H1 (cell line): ENCODE measurements around the gene CEP290. TPM values are rescaled to one million over a fixed set of nuclear protein-coding genes. Genes with fewer than 3 reads are reported as not detected.

Experiments used
- CTCF ChIA-PET: fragments of 300-600 bp; sonication (Branson Sonifier 250); formaldehyde crosslinking; loops from one replicate; lab custom pipeline; 2021; ENCODE audit not compliant: partially characterized antibody; lab: Charles Lee
- POLR2A ChIA-PET: fragments of 300-600 bp; sonication (Branson Sonifier 250); formaldehyde crosslinking; loops from one replicate; lab custom pipeline; 2021; ENCODE audit warnings: inconsistent platforms; ENCODE audit not compliant: partially characterized antibody; lab: Charles Lee
- DNase-seq, 2 experiments: peaks; one replicate each; pipeline versions ENCODE4 v3.0.0 to v3.0.0-alpha.2; 2010 to 2022; ENCODE audit warnings: low spot score in 2 of 2, low read depth in 1 of 2, mixed read lengths in 1 of 2
- FAIRE-seq: peaks from 2 replicates; lab custom pipeline; 2011; peaks lifted over from hg19 to GRCh38; lab: Jason Lieb, UNC
- H2AFZ ChIP-seq: 2 replicates; pipeline ENCODE4 v1.8.1; 2012; ENCODE audit warnings: low read length, inconsistent platforms
- H2AK5ac ChIP-seq: 2 replicates; pipeline ENCODE4 v1.6.1; 2013; ENCODE audit warnings: low read depth, low read length
- H2BK120ac ChIP-seq: replicated peaks from 2 replicates; pipeline ENCODE3; 2013; ENCODE audit warnings: low read depth, low read length, inconsistent platforms
- H2BK12ac ChIP-seq: 2 replicates; pipeline ENCODE4 v1.6.1; 2013; ENCODE audit warnings: low read depth, low read length
- H2BK15ac ChIP-seq: 2 replicates; pipeline ENCODE4 v1.6.1; 2013; ENCODE audit warnings: low read length
- H2BK20ac ChIP-seq: 2 replicates; pipeline ENCODE4 v1.6.1; 2013; ENCODE audit warnings: low read length
- H2BK5ac ChIP-seq: 2 replicates; pipeline ENCODE4 v1.6.1; 2013; ENCODE audit warnings: low read depth, low read length
- H3K14ac ChIP-seq: 2 replicates; pipeline ENCODE4 v1.6.1; 2013; ENCODE audit warnings: inconsistent platforms; ENCODE audit not compliant: insufficient read length
- H3K18ac ChIP-seq: 2 replicates; pipeline ENCODE4 v1.6.1; 2013; ENCODE audit warnings: low read length; ENCODE audit errors: extremely low read depth
- H3K23ac ChIP-seq: 2 replicates; pipeline ENCODE4 v1.6.1; 2013; ENCODE audit warnings: inconsistent platforms; ENCODE audit not compliant: insufficient read length
- H3K23me2 ChIP-seq: 2 replicates; pipeline ENCODE4 v1.6.1; 2013; ENCODE audit warnings: low read depth, low read length
- H3K27ac ChIP-seq: 2 replicates; pipeline ENCODE4 v1.6.1; 2011; ENCODE audit warnings: low read depth, low read length, inconsistent platforms
- H3K27me3 ChIP-seq, 4 experiments: replicated peaks in 1 of 4; 1 replicate in 1 of 4; 2 replicates in 3 of 4; pipeline versions ENCODE4 v1.6.1 to v1.8.1; 2011 to 2013; ENCODE audit warnings: low read length in 3 of 4, mild to moderate bottlenecking in 3 of 4, inconsistent platforms in 2 of 4, mixed read lengths in 2 of 4, moderate library complexity in 1 of 4; ENCODE audit not compliant: control insufficient read depth in 3 of 4, insufficient read depth in 3 of 4; ENCODE audit errors: extremely low read depth in 1 of 4
- H3K36me3 ChIP-seq, 4 experiments: 2 replicates each; pipeline versions ENCODE4 v1.6.1 to v1.8.1; 2011 to 2013; ENCODE audit warnings: mild to moderate bottlenecking in 4 of 4, low read length in 3 of 4, moderate library complexity in 2 of 4, control low read depth in 1 of 4, inconsistent platforms in 1 of 4; ENCODE audit not compliant: insufficient read depth in 4 of 4, control insufficient read depth in 2 of 4
- H3K4ac ChIP-seq: replicated peaks from 2 replicates; pipeline ENCODE3; 2013; ENCODE audit warnings: low read length, low read depth, mixed read lengths, inconsistent platforms; ENCODE audit not compliant: insufficient read length
- H3K4me1 ChIP-seq, 4 experiments: replicated peaks in 1 of 4; 1 replicate in 1 of 4; 2 replicates in 3 of 4; pipeline versions ENCODE4 v1.6.1 to v1.8.1; 2011 to 2013; ENCODE audit warnings: low read length in 3 of 4, inconsistent platforms in 2 of 4, mixed read lengths in 1 of 4; ENCODE audit not compliant: insufficient read depth in 4 of 4, control insufficient read depth in 3 of 4
- H3K4me2 ChIP-seq, 2 experiments: 2 replicates each; pipeline versions ENCODE4 v1.6.1 to v1.8.1; 2011 to 2013; ENCODE audit warnings: low read depth in 2 of 2, low read length in 2 of 2, control low read depth in 1 of 2, inconsistent platforms in 1 of 2, mild to moderate bottlenecking in 1 of 2; ENCODE audit not compliant: insufficient read depth in 1 of 2
- H3K4me3 ChIP-seq, 4 experiments: fragments of 200-600, 300-600 bp in 1 of 4; sonication (generic), shearing (Covaris generic), sonication (Bioruptor Twin) in 1 of 4; 2 replicates each; pipeline versions ENCODE4 v1.5.1 to v1.8.1; 2011 to 2016; ENCODE audit warnings: low read length in 4 of 4, low read depth in 3 of 4, control low read depth in 2 of 4, inconsistent platforms in 2 of 4, mild to moderate bottlenecking in 2 of 4, mixed read lengths in 1 of 4, moderate library complexity in 1 of 4; ENCODE audit not compliant: insufficient read depth in 2 of 4; ENCODE audit errors: extremely low read depth in 1 of 4
- H3K56ac ChIP-seq: replicated peaks from 2 replicates; pipeline ENCODE3; 2013; ENCODE audit warnings: low read depth, mild to moderate bottlenecking, mixed read lengths, low read length, inconsistent platforms; ENCODE audit not compliant: insufficient read length
- H3K79me1 ChIP-seq: 2 replicates; pipeline ENCODE4 v1.6.1; 2013; ENCODE audit warnings: low read depth, low read length, control low read depth
- H3K79me2 ChIP-seq, 2 experiments: 2 replicates each; pipeline versions ENCODE4 v1.6.1 to v1.8.1; 2012 to 2013; ENCODE audit warnings: low read length in 2 of 2, mild to moderate bottlenecking in 2 of 2, inconsistent platforms in 1 of 2; ENCODE audit not compliant: insufficient read depth in 2 of 2, control insufficient read depth in 1 of 2
- H3K9ac ChIP-seq, 4 experiments: replicated peaks in 1 of 4; 1 replicate in 1 of 4; 2 replicates in 3 of 4; pipeline versions ENCODE4 v1.6.1 to v1.8.1; 2011 to 2013; ENCODE audit warnings: low read depth in 3 of 4, low read length in 3 of 4, control low read depth in 2 of 4, mild to moderate bottlenecking in 2 of 4, moderate library complexity in 2 of 4, inconsistent platforms in 1 of 4; ENCODE audit errors: extremely low read depth in 1 of 4
- H3K9me3 ChIP-seq, 2 experiments: 2 replicates each; pipeline versions ENCODE4 v1.6.1 to v1.8.1; 2012 to 2013; ENCODE audit warnings: mild to moderate bottlenecking in 2 of 2, moderate library complexity in 2 of 2, control low read depth in 1 of 2, inconsistent platforms in 1 of 2, low read depth in 1 of 2, low read length in 1 of 2, mixed read lengths in 1 of 2; ENCODE audit not compliant: insufficient read depth in 2 of 2
- H4K20me1 ChIP-seq, 2 experiments: replicated peaks in 1 of 2; 2 replicates each; pipeline versions ENCODE3 to v1.8.1; 2011 to 2013; ENCODE audit warnings: inconsistent platforms in 2 of 2, low read length in 2 of 2, mild to moderate bottlenecking in 1 of 2; ENCODE audit not compliant: insufficient read depth in 2 of 2, control insufficient read depth in 1 of 2
- H4K5ac ChIP-seq: 2 replicates; pipeline ENCODE4 v1.6.1; 2013; ENCODE audit warnings: low read length, low read depth, mixed read lengths, inconsistent platforms; ENCODE audit not compliant: insufficient read length
- H4K8ac ChIP-seq: 2 replicates; pipeline ENCODE4 v1.8.0; 2013; ENCODE audit warnings: mild to moderate bottlenecking, moderate library complexity, low read length, inconsistent platforms; ENCODE audit not compliant: insufficient read depth; ENCODE audit errors: extremely low read depth
- H4K91ac ChIP-seq: replicated peaks from 2 replicates; pipeline ENCODE3; 2013; ENCODE audit warnings: low read length, mixed read lengths, inconsistent platforms; ENCODE audit not compliant: insufficient read length
- BRCA1 ChIP-seq: IDR thresholded peaks from 2 replicates; pipeline ENCODE4 v1.6.1; 2012; ENCODE audit warnings: low read depth, low read length, improper control_type of control experiment
- CTBP2 ChIP-seq: IDR thresholded peaks from 2 replicates; pipeline ENCODE4 v1.7.0; 2011; ENCODE audit warnings: borderline replicate concordance, mild to moderate bottlenecking, moderate library complexity, mixed read lengths, low read length; ENCODE audit not compliant: insufficient read depth, insufficient read length
- CTCF ChIP-seq, 3 experiments: IDR thresholded peaks; 1 replicate in 2 of 3; 2 replicates in 1 of 3; pipeline versions ENCODE4 v1.5.1 to v1.6.1; 2011; ENCODE audit warnings: low read length in 3 of 3, mild to moderate bottlenecking in 3 of 3, inconsistent platforms in 2 of 3, low read depth in 1 of 3, moderate library complexity in 1 of 3; ENCODE audit not compliant: insufficient read depth in 1 of 3; ENCODE audit errors: control extremely low read depth in 1 of 3
- NRF1 ChIP-seq: IDR thresholded peaks from 2 replicates; pipeline ENCODE4 v1.6.1; 2011; ENCODE audit warnings: mild to moderate bottlenecking, low read depth, low read length, improper control_type of control experiment
- RXRA ChIP-seq: IDR thresholded peaks from 2 replicates; pipeline ENCODE4 v1.6.1; 2011; ENCODE audit warnings: low read depth, mild to moderate bottlenecking, low read length, moderate library complexity; ENCODE audit not compliant: insufficient read depth
- SIRT6 ChIP-seq: IDR thresholded peaks from one replicate; pipeline ENCODE4 v1.7.1; 2012; ENCODE audit warnings: low read length, inconsistent platforms
- SP2 ChIP-seq: IDR thresholded peaks from 2 replicates; pipeline ENCODE4 v1.6.1; 2012; ENCODE audit warnings: mild to moderate bottlenecking, low read length, inconsistent platforms
- WGBS, 2 experiments: shearing (Covaris generic) in 1 of 2; methylation state at CpG; one replicate each; pipeline versions ENCODE4 v1.1.6 to v1.1.7; 2013 to 2015; ENCODE audit warnings: low lambda C conversion rate in 2 of 2, mixed read lengths in 2 of 2, inconsistent platforms in 1 of 2, low coverage in 1 of 2, missing lambda C conversion rate in 1 of 2; ENCODE audit not compliant: insufficient replicate concordance in 2 of 2, insufficient coverage in 1 of 2, insufficient read length in 1 of 2; ENCODE audit errors: extremely low coverage in 1 of 2, missing lambda C conversion rate in 1 of 2; 5-methylcytosine and 5-hydroxymethylcytosine counted together
- polyA plus RNA-seq, 7 experiments: library from polyadenylated mRNA; depleted of rRNA in 3 of 7; stranded (reverse) in 5 of 7; unstranded in 2 of 7; fragments of >200 nt in 5 of 7; fragments of 200-250 nt in 2 of 7; gene quantifications; 1 replicate in 5 of 7; 2 replicates in 1 of 7; 4 replicates in 1 of 7; pipeline versions ENCODE4 v1.2.1 to v1.2.3, GENCODE V29; 2011 to 2013; ENCODE audit warnings: missing spikeins in 2 of 7, mixed read lengths in 2 of 7
- total RNA-seq: library from RNA; stranded (reverse); fragmentation: NEBNext Ultra II Directional; extraction: Animal tissue kit (Norgen Biotek cat#: 25700); gene quantifications from 2 replicates; pipeline ENCODE4 v1.2.1, GENCODE V29; 2021

The CEP290 gene
- total and polyA plus RNA-seq, 2 of the 8 experiments (the other 6 are each of a cell fraction or from before 2014, with no cell fraction given) = 2.1 to 5.9 TPM

GRCh38 chr12:88057994-88058718 lies 83.7 kb downstream of the CEP290 start:
- H3K4me3 ChIP-seq = no peak overlapping the region
- H3K9ac ChIP-seq = no peak overlapping the region
- no peak overlapping the region for H3K27ac ChIP-seq
- WGBS, 2 experiments = 90% methylated on average over 4 of the region's 4 CpGs; no CpG with 5 or more reads in 1 of the 2 experiments
- no peak overlapping the region for H2AK5ac ChIP-seq
- POLR2A ChIA-PET = no interaction called here
- no peak overlapping the region for H4K8ac ChIP-seq
- H3K27me3 ChIP-seq = no peaks in the 10 kb centered on the region
- no peaks in the 10 kb centered on the region for H4K20me1 ChIP-seq
- H3K14ac ChIP-seq = no peak overlapping the region
- no peak overlapping the region for H2AFZ ChIP-seq
- TF ChIP-seq BRCA1 (no peak), SP2 (no peak), SIRT6 (no peak), NRF1 (no peak), CTBP2 (no peak), CTCF (IDR thresholded peaks at IDR 0.05; ENCODE audit: control extremely low read depth in 1 of 3, insufficient read depth in 1 of 3, low read depth in 1 of 3, low read length in 3 of 3) (no peak), RXRA (no peak)
- TF ChIP-seq, all 59 proteins: peak for 0
- Histone ChIP-seq H2BK12ac (no peak overlapping the region), H3K79me1 (no peaks in the 10 kb centered on the region), H3K18ac (no peak overlapping the region), H4K5ac (no peak overlapping the region), H3K4me1 (no peaks in the 10 kb centered on the region), H3K79me2 (no peaks in the 10 kb centered on the region), H3K9me3 (no peaks in the 10 kb centered on the region), H3K23ac (no peak overlapping the region), H3K23me2 (no peaks in the 10 kb centered on the region), H2BK5ac (no peak overlapping the region), H3K36me3 (no peaks in the 10 kb centered on the region; a peak in 2 of 8 replicates), H2BK120ac (no peak overlapping the region), H3K4me2 (no peak overlapping the region), H3K4ac (no peak overlapping the region), H3K56ac (no peak overlapping the region), H4K91ac (no peak overlapping the region), H2BK15ac (no peak overlapping the region), H2BK20ac (no peak overlapping the region)
- DNase-seq (no peak), FAIRE-seq (no peak)
- CTCF ChIA-PET = interaction anchor here (0.6 kb wide), 1 partner anchor 96 kb away, joined by 3 read pairs; no protein-coding TSS in a partner anchor
